ENCODE results near the gene POLE2.

- TF ChIP-seq CTCF (conservative IDR thresholded peaks at IDR 0.05): no peak
- no peak for TF ChIP-seq EZH2 (IDR thresholded peaks at IDR 0.05; ENCODE audit: low read depth)
Measured at GRCh38 chr14:49641697-49642129, 46.3 kb downstream of the POLE2 start.
